Esophagus muscularis mucosa (tissue), 3 donors: Measurements from ENCODE around the gene NSF.
"Not testable (repeated sequence)": the region's sequence is repeated elsewhere in the genome, so short reads cannot be mapped to it uniquely, and the experiment has no call there.

Source experiments
- POLR2A ChIP-seq: fragments of 450-650 bp; IDR thresholded peaks from one replicate; pipeline ENCODE4 v1.6.1; 2017; ENCODE audit warnings: antibody characterized with exemption, moderate library complexity, mild to moderate bottlenecking, low read depth
- TF ChIP-seq, protein P1 (sequence below), 3 experiments: fragments of 200-600 bp in 2 of 3; fragments of 450-650 bp in 1 of 3; sonication (generic) in 2 of 3; IDR thresholded peaks; one replicate each; pipeline ENCODE4 v1.5.1; 2017 to 2019; ENCODE audit warnings: antibody characterized with exemption in 3 of 3, mild to moderate bottlenecking in 2 of 3, moderate library complexity in 1 of 3

DNA sequence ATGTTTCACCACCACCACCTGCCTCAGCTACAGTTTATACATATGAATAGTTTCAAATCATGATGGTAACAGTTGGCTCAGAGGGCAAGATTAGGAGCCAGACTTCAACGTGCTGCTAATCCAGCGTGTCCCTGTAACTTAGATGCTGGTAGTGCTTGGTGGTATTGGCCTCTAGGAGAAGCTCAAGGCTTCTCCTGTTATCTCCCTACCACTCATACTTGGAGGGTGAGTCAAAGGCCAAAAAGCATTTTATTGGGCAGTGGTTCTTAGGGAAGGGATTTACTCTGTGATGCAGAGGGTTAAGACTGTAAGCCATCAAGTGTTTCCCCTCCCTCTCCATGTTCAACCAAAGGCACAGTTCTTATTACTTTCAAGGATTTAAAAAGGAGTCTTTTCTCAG is 82.3 kb downstream of the NSF start:
- TF ChIP-seq, protein P1, sequence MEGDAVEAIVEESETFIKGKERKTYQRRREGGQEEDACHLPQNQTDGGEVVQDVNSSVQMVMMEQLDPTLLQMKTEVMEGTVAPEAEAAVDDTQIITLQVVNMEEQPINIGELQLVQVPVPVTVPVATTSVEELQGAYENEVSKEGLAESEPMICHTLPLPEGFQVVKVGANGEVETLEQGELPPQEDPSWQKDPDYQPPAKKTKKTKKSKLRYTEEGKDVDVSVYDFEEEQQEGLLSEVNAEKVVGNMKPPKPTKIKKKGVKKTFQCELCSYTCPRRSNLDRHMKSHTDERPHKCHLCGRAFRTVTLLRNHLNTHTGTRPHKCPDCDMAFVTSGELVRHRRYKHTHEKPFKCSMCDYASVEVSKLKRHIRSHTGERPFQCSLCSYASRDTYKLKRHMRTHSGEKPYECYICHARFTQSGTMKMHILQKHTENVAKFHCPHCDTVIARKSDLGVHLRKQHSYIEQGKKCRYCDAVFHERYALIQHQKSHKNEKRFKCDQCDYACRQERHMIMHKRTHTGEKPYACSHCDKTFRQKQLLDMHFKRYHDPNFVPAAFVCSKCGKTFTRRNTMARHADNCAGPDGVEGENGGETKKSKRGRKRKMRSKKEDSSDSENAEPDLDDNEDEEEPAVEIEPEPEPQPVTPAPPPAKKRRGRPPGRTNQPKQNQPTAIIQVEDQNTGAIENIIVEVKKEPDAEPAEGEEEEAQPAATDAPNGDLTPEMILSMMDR (IDR thresholded peaks at IDR 0.05), result not testable (repeated sequence)
- not testable (repeated sequence) for TF ChIP-seq POLR2A
